HEK293T (cell line): ENCODE data around the gene ROPN1B.
"Not testable (repeated sequence)": the region's sequence is repeated elsewhere in the genome, so short reads cannot be mapped to it uniquely, and the experiment has no call there.

Experiments
- ARNT ChIP-seq: fragments of 450-650 bp; IDR thresholded peaks from 2 replicates; pipeline ENCODE4 v1.6.1; 2017; ENCODE audit warnings: mild to moderate bottlenecking
- CTBP1 ChIP-seq: fragments of 450-650 bp; IDR thresholded peaks from 2 replicates; pipeline ENCODE4 v1.6.1; 2016; ENCODE audit warnings: borderline replicate concordance
- ELF4 ChIP-seq: fragments of 450-650 bp; IDR thresholded peaks from 2 replicates; pipeline ENCODE4 v1.6.1; 2017; ENCODE audit warnings: antibody characterized with exemption
- HDGF ChIP-seq: fragments of 450-650 bp; IDR thresholded peaks from 2 replicates; pipeline ENCODE4 v1.6.1; 2017; ENCODE audit warnings: antibody characterized with exemption, borderline replicate concordance
- NFRKB ChIP-seq: fragments of 450-650 bp; IDR thresholded peaks from 2 replicates; pipeline ENCODE4 v1.6.1; 2016; ENCODE audit warnings: mild to moderate bottlenecking, moderate library complexity
- SP1 ChIP-seq: fragments of 450-650 bp; IDR thresholded peaks from 2 replicates; pipeline ENCODE4 v1.6.1; 2017
- TARDBP ChIP-seq: fragments of 450-650 bp; IDR thresholded peaks from 2 replicates; pipeline ENCODE4 v1.6.1; 2016
- TF ChIP-seq, protein P1 (sequence below): fragments of 450-650 bp; IDR thresholded peaks from 2 replicates; pipeline ENCODE4 v1.6.1; 2016

DNA sequence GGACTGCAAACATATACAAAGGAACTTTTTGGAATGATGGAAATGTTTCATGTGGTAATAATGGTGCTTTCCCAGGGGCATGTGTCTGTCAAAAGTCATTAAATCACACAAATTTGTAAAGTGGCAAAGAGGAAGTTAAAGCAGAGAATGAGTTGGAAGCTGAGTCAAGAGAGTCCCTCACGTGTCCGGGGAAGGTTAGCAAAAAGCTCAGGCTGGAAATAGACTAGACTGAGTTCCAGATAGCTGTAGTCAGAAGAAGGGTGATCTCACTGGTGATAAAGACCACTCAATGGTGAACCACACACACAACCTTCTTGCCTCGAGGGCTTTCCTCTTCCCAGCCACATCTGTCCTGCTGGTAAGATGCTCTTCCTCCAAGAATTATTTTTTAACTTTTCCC lies 20.1 kb upstream of the ROPN1B start:
- TF ChIP-seq, protein P1, sequence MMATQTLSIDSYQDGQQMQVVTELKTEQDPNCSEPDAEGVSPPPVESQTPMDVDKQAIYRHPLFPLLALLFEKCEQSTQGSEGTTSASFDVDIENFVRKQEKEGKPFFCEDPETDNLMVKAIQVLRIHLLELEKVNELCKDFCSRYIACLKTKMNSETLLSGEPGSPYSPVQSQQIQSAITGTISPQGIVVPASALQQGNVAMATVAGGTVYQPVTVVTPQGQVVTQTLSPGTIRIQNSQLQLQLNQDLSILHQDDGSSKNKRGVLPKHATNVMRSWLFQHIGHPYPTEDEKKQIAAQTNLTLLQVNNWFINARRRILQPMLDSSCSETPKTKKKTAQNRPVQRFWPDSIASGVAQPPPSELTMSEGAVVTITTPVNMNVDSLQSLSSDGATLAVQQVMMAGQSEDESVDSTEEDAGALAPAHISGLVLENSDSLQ, result not testable (repeated sequence)
- TF ChIP-seq ARNT, ELF4, HDGF, CTBP1, SP1, NFRKB, TARDBP: not testable (repeated sequence)
